SH-SY5Y (cell line): ENCODE measurements around the gene MYO1A.

Experiments
- GATA2 ChIP-seq: IDR thresholded peaks from 2 replicates; pipeline ENCODE4 v1.6.1; 2011; ENCODE audit warnings: mild to moderate bottlenecking, low read depth, low read length
- GATA3 ChIP-seq: IDR thresholded peaks from 2 replicates; pipeline ENCODE4 v1.6.1; 2011; ENCODE audit warnings: low read depth, mild to moderate bottlenecking, low read length, moderate library complexity

The MYO1A gene

DNA sequence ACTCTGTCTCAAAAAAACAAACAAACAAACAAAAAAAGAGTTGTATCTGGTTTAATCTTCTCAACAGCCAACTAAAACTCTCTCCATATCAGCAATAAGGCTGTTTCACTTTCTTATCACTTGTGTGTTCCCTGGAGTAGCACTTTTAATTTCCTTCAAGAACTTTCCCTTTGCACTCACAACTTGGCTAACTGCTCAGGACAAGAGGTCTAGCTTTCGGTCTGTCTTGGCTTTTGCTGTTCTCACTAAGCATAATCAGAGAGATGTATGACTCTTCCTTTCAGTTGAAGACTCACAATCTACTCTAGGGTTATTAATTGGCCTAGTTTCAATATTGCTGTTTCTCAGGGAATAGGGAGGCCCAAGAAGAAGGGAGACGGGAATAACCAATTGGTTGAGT lies 16.3 kb upstream of the MYO1A start:
- no peak for TF ChIP-seq GATA2
- TF ChIP-seq GATA3 = no peak

DNA sequence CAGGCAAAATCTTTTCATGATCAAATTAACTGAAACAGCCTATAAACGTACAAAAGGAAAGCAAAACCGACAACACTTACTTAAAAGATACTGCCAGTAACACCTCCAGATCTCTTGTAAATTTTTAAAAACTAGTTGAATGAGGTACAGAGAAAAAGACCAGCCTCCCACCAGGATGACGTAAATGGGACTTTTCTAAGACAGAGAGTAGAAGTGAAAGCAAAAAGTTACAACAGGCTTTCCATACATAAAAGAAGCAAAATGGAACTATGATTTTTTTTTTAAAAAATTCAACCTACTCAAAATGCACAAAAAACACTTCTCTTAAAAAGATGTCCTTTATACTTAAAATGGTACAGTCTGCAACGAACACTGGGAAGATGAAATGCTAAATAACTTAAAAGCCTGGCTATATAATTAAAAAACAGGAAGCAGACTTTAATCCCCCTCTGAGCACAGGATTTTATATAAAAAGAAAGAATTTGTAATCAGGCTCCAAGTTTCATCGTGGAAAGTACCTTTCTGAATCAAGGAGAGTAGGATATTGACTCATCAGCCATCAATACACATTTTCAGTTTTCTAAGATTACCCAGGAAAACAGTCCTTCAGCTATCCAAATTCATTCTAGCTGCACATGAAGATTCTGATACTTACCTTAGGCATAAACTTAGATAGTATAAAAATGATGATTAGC lies 14.2 kb upstream of the MYO1A start:
- TF ChIP-seq GATA3 (no peak), GATA2 (no peak)

GRCh38 chr12:57058454-57058853 lies 8.5 kb upstream of the MYO1A start:
- TF ChIP-seq GATA3 (no peak), GATA2 (no peak)

- TF ChIP-seq GATA3 = no peak
- no peak for TF ChIP-seq GATA2
Measured at GRCh38 chr12:57057067-57057751, 7.3 kb upstream of the MYO1A start.

DNA sequence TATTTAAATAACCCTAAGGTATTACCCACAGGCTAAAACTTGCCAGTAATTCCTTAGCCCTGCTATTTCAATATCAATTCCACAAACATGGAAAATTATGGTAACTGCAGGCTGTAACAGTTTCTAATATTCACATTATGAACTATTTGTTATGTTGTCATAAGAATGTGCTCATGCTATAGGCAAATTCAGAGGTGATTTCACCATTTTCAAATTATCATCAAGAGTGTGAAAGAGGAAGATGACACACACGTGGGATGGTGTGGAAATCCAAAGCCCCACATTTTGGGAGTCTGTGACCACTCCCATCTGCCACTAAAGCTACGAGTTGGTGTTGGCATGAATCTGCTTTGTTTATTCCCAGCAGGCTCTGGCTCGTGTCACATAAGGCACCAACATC lies 5.9 kb upstream of the MYO1A start:
- TF ChIP-seq GATA3 = no peak
- no peak for TF ChIP-seq GATA2

DNA sequence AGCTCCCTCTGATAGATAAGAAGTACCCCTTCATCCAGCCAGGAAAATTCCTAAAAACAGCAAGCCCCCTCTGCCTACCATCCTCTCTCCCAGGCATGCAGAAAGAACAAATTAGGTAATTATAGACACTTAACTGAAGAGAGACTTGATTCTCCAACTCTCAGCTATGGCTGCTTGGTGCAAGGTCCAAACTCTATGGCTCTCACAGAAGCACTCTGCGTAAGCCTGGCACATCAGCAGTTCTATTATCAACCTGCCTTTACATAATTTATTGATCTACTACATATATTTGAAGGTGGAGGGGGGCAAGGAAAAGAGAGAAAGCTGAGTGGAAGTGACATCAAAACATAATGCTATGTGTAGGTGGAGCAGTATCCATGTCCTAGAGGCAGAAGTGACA lies 1.1 kb upstream of the MYO1A start:
- TF ChIP-seq GATA3 (no peak), GATA2 (no peak)

GRCh38 chr12:57049119-57049446 lies 846 bp downstream of the MYO1A start:
- TF ChIP-seq GATA3 (no peak), GATA2 (no peak)

- TF ChIP-seq GATA3 = no peak
- no peak for TF ChIP-seq GATA2
Measured at GRCh38 chr12:57048423-57049118, 1.4 kb downstream of the MYO1A start.

- no peak for TF ChIP-seq GATA2
- TF ChIP-seq GATA3 = no peak
Measured at GRCh38 chr12:57047981-57048380, 1.9 kb downstream of the MYO1A start.

- no peak for TF ChIP-seq GATA3
- no peak for TF ChIP-seq GATA2
Measured at GRCh38 chr12:57046947-57047890, 2.7 kb downstream of the MYO1A start.

GRCh38 chr12:57046086-57046791 lies 3.7 kb downstream of the MYO1A start:
- no peak for TF ChIP-seq GATA2
- TF ChIP-seq GATA3 = no peak

DNA sequence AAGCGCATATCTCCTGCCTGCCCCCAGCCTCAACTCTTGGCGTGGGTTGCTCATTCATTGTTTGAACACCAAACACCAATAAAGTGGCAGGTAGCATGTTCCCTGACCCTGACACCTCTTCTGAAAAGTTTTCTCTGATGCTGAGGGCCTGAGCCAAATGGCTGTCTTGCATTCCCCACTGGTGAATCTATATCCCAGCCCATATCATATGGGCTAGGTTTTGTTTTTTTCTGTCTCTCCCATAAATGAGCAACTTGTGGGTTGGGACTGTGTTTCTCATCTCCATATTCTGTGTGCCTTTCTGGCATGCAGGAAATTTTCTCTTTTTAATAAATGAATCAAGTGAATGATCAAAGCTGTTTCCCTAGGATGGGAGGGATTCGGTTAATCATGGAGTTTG lies 5.0 kb downstream of the MYO1A start:
- TF ChIP-seq GATA2 = no peak
- TF ChIP-seq GATA3 = no peak

DNA sequence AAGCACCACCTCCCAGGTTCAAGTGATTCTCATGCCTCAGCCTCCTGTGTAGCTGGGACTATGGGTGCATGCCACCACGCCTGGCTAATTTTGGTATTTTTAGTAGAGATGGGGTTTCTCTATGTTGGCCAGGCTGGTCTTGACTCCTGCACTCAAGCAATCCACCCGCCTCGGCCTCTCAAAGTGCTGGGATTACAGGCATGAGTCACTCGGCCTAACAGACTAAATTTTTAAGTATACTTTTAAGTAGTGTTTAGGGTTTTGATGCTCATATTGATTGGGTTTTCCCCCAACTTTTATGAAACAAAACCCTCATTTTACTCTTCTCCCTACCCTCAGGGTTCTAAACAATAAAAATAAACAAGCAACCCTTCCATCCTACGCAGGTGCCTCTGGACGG lies 5.5 kb downstream of the MYO1A start:
- TF ChIP-seq GATA3 = no peak
- no peak for TF ChIP-seq GATA2
